Vagina (tissue), 2 donors: ENCODE measurements around the gene AHNAK2.

Experiments used
- CTCF ChIP-seq, 3 experiments: fragments of 450-650 bp in 2 of 3; fragments of 200-600 bp in 1 of 3; sonication (generic) in 1 of 3; IDR thresholded peaks; one replicate each; pipeline ENCODE4 v1.5.1; 2017 to 2019; ENCODE audit warnings: antibody characterized with exemption in 3 of 3, mild to moderate bottlenecking in 2 of 3, moderate library complexity in 2 of 3
- POLR2A ChIP-seq, 2 donors: fragments of 450-650 bp; IDR thresholded peaks; one replicate each; pipeline ENCODE4 v1.6.1; 2017; ENCODE audit warnings: antibody characterized with exemption in 2 of 2, mild to moderate bottlenecking in 2 of 2, moderate library complexity in 2 of 2
- POLR2AphosphoS5 ChIP-seq, 2 donors: sonication (generic); formaldehyde crosslinking; IDR thresholded peaks; one replicate each; pipeline ENCODE4 v1.9.0; 2017; ENCODE audit warnings: antibody characterized with exemption in 2 of 2, mild to moderate bottlenecking in 2 of 2, low read depth in 1 of 2; ENCODE audit not compliant: insufficient read depth in 1 of 2

- TF ChIP-seq CTCF (IDR thresholded peaks at IDR 0.05) = no peak
- TF ChIP-seq POLR2AphosphoS5 (IDR thresholded peaks at IDR 0.05; ENCODE audit: insufficient read depth in 1 of 2, low read depth in 1 of 2) = no peak
- no peak for TF ChIP-seq POLR2A (IDR thresholded peaks at IDR 0.05)
These were observed 89.4 kb downstream of the AHNAK2 start for GRCh38 chr14:104888489-104889374.
